Stimulated activated CD8-positive, alpha-beta memory T cell treated with anti-CD3 and anti-CD28 coated beads, Interleukin-7, amount 100 ng/mL, for 4 hours (primary cell): Measurements from ENCODE around the gene PLXDC1.
"Not testable (repeated sequence)": the region's sequence is repeated elsewhere in the genome, so short reads cannot be mapped to it uniquely, and the experiment has no call there.

Source experiments
- DNase-seq, 2 donors: peaks; one replicate each; pipeline ENCODE4 v3.0.0-alpha.2; 2020; ENCODE audit warnings: low read depth in 2 of 2

PLXDC1 gene

GRCh38 chr17:39155654-39156053, 4.2 kb upstream of the PLXDC1 start:
- no peak for DNase-seq

GRCh38 chr17:39153599-39154051, 2.2 kb upstream of the PLXDC1 start:
- peak; percentile 83 to 90 for DNase-seq

GRCh38 chr17:39151943-39152818, 744 bp upstream of the PLXDC1 start:
- DNase-seq, result no peak

- DNase-seq, result no peak
These were observed 665 bp downstream of the PLXDC1 start for GRCh38 chr17:39150795-39151149.

- no peak for DNase-seq
These were observed 1.3 kb downstream of the PLXDC1 start for GRCh38 chr17:39150104-39150634.

GRCh38 chr17:39147221-39148185, 3.9 kb downstream of the PLXDC1 start:
- no peak for DNase-seq

- DNase-seq, result no peak
These were observed 5.2 kb downstream of the PLXDC1 start for GRCh38 chr17:39146273-39146672.

- DNase-seq, result no peak
These were observed 6.3 kb downstream of the PLXDC1 start for GRCh38 chr17:39145143-39145542.

GRCh38 chr17:39144416-39144840, 7.0 kb downstream of the PLXDC1 start:
- no peak for DNase-seq

- DNase-seq, result no peak
These were observed 7.8 kb downstream of the PLXDC1 start for GRCh38 chr17:39143552-39144093.

- no peak for DNase-seq
These were observed 9.3 kb downstream of the PLXDC1 start for GRCh38 chr17:39141915-39142664.

GRCh38 chr17:39141294-39141693, 10.1 kb downstream of the PLXDC1 start:
- DNase-seq, result no peak

GRCh38 chr17:39139561-39139960, 11.9 kb downstream of the PLXDC1 start:
- no peak for DNase-seq

GRCh38 chr17:39139161-39139511, 12.3 kb downstream of the PLXDC1 start:
- no peak for DNase-seq

- DNase-seq, result no peak
These were observed 12.8 kb downstream of the PLXDC1 start for GRCh38 chr17:39138431-39139160.

GRCh38 chr17:39134878-39135277, 16.6 kb downstream of the PLXDC1 start:
- no peak for DNase-seq

GRCh38 chr17:39132192-39132610, 19.2 kb downstream of the PLXDC1 start:
- no peak for DNase-seq

GRCh38 chr17:39131616-39132015, 19.8 kb downstream of the PLXDC1 start:
- no peak for DNase-seq

- no peak for DNase-seq
These were observed 21.2 kb downstream of the PLXDC1 start for GRCh38 chr17:39130205-39130604.

- DNase-seq, result not testable (repeated sequence)
These were observed 21.9 kb downstream of the PLXDC1 start for GRCh38 chr17:39129544-39129943.

- DNase-seq, result no peak
These were observed 25.0 kb downstream of the PLXDC1 start for GRCh38 chr17:39126436-39126835.
